HG03439 (cell line): Measurements from ENCODE around the gene FAM124B.
"Not testable (repeated sequence)": the region's sequence is repeated elsewhere in the genome, so short reads cannot be mapped to it uniquely, and the experiment has no call there.

Source experiments
- ATAC-seq: cut with Tn5 transposase; IDR thresholded peaks from one replicate; pipeline ENCODE4 v1.9.1; 2021; ENCODE audit warnings: mild to moderate bottlenecking, moderate library complexity; ENCODE audit not compliant: unreplicated experiment

Gene FAM124B

GRCh38 chr2:224416656-224417360, 14.9 kb upstream of the FAM124B start:
- ATAC-seq, result no peak

GRCh38 chr2:224413381-224413780, 11.5 kb upstream of the FAM124B start:
- no peak for ATAC-seq

DNA sequence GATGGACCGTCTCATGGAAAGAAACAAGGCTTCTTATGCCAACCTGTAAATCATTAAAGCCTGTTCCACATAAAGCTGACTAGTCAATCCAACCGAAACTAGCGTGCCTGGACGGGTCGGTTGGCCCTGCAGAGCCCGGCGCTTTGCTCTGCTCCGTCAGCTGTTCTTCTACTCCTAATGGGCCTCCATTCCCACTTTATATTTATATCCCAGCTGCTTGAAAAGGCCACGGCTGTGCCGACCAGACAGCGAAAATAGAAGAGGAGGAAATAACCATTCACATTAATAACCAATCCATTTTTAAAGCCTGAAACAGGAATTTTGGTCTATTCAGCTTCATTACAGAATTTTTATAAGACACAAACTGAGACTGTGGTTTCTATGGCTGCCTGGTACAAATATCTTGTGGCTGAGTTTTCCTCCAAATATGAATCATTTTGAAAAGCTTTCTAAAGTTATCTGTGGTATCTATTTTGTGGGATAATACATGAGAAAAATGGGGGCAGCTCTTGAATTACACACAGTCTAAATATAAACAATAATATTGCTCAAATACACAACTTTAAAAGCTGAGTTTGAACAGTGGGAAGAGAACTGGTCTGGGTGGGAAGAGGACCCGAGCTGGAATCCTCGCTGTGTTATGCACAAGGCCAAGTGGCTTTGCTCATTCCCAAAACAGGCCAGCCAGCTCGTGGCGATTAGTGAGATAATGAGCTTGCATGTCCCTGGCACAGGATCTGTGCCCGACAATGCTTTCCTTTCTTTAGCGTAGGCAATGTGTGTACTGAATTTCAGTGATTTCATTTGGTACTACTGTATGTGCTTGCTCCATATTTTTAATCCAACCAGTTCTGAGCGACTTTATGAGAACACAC, 10.5 kb upstream of the FAM124B start:
- ATAC-seq, result no peak

- no peak for ATAC-seq
Measured at GRCh38 chr2:224410946-224411561, 9.1 kb upstream of the FAM124B start.

DNA sequence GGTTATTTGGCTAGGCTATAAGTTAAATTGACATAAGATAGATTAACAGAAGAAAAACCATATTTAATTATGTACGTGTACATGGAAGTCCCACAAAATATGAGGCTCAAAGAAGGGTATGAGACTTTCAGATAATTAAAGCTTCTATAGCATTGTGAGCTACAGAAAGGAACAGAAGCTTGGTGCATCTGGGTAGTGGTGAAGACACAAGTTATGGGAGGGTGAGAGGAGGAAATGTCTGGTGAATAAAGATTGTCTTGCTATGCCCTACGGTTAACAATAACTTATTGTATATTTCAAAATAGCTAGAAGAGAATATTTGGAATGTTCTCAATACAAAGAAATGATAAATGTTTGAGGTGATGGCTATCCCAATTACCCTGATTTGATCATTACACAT, 6.8 kb upstream of the FAM124B start:
- ATAC-seq, result no peak

- no peak for ATAC-seq
Measured at GRCh38 chr2:224407241-224407701, 5.4 kb upstream of the FAM124B start.

GRCh38 chr2:224405841-224406370, 4.0 kb upstream of the FAM124B start:
- no peak for ATAC-seq

DNA sequence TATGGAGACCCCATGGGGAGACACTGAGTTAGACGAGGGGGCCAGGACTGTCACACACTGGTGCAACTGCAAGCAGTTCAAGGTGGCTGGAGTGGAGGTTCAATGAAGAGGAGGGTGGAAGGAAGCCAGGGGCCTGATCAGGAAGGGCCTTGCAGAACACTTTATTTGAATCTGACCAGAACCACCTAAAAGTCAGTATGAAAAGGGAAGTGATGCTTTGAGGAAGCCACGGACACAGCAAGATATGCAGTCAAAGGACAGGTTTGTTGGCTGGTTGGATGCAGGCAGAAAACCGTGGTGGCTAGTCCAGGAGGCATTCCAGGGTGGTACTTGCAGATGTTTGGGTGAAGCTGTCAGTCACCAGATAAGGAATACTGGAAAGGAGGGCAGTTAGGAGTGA, 3.5 kb upstream of the FAM124B start:
- ATAC-seq, result no peak

- ATAC-seq, result no peak
Measured at GRCh38 chr2:224404796-224405195, 2.9 kb upstream of the FAM124B start.

DNA sequence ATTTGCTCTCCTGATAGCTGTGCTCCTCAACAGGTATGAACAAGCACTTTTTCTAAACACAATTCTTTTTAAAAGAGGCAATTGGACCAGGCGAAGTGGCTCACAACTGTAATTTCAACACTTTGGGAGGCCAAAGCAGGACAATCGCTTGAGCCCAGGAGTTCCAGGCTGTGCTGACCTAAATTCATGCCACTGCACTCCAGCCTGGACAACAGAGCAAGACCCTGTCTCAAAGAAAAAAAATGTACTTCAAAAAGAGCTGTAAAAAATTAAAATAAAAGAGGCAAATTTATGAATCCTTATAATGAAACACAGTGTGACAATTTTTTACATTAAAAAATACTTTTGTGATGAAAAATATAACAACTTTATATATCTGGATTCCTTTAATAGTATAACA, 1.8 kb upstream of the FAM124B start:
- no peak for ATAC-seq

GRCh38 chr2:224400886-224401632, 848 bp downstream of the FAM124B start:
- no peak for ATAC-seq

GRCh38 chr2:224400174-224400810, 1.6 kb downstream of the FAM124B start:
- ATAC-seq, result no peak

GRCh38 chr2:224398289-224398688, 3.6 kb downstream of the FAM124B start:
- no peak for ATAC-seq

DNA sequence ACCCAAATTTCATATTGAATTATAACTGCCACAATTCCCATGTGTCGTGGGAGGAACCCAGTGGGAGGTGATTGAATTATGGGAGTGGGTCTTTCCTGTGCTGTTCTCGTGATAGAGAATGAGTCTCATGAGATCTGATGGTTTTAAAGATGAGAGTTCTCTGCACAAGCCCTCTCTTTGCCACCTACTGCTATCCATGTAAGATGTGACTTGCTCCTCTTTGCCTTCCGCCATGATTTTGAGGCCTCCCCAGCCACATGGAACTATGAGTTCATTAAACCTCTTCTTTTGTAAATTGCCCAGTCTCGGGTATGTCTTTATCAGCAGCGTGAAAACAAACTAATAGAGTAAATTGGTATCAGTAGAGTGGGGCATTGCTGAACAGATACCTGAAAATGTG, 4.8 kb downstream of the FAM124B start:
- not testable (repeated sequence) for ATAC-seq

GRCh38 chr2:224395620-224396390, 6.1 kb downstream of the FAM124B start:
- ATAC-seq, result no peak

GRCh38 chr2:224393157-224393872, 8.6 kb downstream of the FAM124B start:
- ATAC-seq, result no peak

DNA sequence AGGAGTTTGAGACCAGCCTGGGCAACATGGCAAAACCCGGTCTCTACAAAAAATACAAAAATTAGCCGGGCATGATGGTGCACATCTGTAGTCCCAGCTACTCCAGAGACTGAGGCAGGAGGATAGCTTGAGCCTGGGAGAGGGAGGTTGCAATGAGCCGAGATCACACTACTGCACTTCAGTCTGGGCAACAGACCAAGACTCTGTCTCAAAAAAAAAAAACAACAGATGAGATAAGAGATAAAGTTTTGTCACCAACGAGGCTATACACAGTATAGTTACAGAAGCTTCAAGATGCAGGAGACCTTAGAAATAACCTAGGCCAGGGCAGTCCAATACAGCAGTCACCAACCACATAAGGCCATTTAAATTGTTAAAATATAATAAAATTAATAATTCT, 9.4 kb downstream of the FAM124B start:
- ATAC-seq, result no peak

DNA sequence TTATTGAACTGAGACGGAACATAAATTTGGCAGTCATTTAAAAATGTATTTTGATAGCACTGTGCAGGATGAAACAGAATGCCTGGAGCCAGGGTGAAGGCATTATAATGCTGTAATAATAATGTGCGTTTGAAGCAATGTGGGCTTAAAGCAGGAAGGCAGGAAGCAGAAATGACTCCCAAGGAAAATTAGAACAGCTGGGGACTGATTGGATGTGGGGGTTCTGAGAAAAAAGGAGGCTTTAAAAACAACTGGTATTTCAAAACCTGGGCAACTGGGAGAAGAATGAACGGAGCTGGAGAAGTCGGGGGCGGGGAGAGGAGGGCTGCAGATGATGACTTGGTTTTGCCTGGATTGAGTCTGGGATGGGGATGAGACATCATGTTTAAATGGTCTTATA, 12.6 kb downstream of the FAM124B start:
- ATAC-seq, result no peak

DNA sequence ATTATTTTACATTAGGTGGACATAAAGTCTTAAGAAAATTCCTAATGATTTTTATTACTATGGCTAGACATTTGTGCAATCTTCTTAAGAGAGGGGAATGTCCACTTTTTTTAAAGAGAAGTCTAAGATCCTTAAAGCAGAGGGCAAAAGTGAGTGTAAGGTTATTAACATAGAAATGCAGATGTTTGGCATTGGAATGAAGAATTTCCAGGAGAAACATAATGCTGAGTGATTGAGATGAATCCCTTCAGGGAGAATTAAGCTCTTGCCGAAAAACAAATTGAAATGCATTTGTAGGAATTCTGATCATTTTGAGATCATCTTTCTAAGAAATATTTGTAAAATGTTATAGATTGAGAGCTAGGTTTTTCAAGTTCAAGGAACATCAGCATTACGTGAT, 15.0 kb downstream of the FAM124B start:
- no peak for ATAC-seq
